ENCODE results near the gene ITPR2. TPM values are rescaled to one million over a fixed set of nuclear protein-coding genes. Genes with fewer than 3 reads are reported as not detected.

The ITPR2 gene
- total RNA-seq, 2 donors from 2014 or later = 14.8 to 74.4 TPM

GRCh38 chr12:26299751-26300150 is 533.2 kb downstream of the ITPR2 start:
- Mint-ChIP-seq H3K36me3 (ENCODE audit: low read depth) (no peaks in the 10 kb centered on the region), H3K27ac (no peak overlapping the region), H3K27me3 (ENCODE audit: insufficient read depth) (no peaks in the 10 kb centered on the region), H3K4me1 (peaks cover 10% of the 10 kb centered on the region), H3K4me3 (no peak overlapping the region), H3K9me3 (no peaks in the 10 kb centered on the region)
- WGBS, 2 experiments (ENCODE audit: insufficient coverage in 1 of 2, insufficient read length in 1 of 2) = 86 to 90% methylated on average over 1 of the region's 1 CpG
- no peaks in the 10 kb centered on the region for H3K4me1 ChIP-seq (ENCODE audit: control insufficient read depth, insufficient read depth, low read length)
- H3K9me3 ChIP-seq (ENCODE audit: control insufficient read depth, low read length) = no peaks in the 10 kb centered on the region
- no peak overlapping the region for H3K4me3 ChIP-seq (ENCODE audit: low read length)
- DNase-seq = no peak
- TF ChIP-seq, protein P1, sequence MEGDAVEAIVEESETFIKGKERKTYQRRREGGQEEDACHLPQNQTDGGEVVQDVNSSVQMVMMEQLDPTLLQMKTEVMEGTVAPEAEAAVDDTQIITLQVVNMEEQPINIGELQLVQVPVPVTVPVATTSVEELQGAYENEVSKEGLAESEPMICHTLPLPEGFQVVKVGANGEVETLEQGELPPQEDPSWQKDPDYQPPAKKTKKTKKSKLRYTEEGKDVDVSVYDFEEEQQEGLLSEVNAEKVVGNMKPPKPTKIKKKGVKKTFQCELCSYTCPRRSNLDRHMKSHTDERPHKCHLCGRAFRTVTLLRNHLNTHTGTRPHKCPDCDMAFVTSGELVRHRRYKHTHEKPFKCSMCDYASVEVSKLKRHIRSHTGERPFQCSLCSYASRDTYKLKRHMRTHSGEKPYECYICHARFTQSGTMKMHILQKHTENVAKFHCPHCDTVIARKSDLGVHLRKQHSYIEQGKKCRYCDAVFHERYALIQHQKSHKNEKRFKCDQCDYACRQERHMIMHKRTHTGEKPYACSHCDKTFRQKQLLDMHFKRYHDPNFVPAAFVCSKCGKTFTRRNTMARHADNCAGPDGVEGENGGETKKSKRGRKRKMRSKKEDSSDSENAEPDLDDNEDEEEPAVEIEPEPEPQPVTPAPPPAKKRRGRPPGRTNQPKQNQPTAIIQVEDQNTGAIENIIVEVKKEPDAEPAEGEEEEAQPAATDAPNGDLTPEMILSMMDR (conservative IDR thresholded peaks at IDR 0.05) = no peak
- no peaks in the 10 kb centered on the region for H3K27me3 ChIP-seq (ENCODE audit: control insufficient read depth, insufficient read depth, low read length, poor library complexity, severe bottlenecking)
- H3K27ac ChIP-seq (ENCODE audit: low read depth, low read length) = no peak overlapping the region
- no peaks in the 10 kb centered on the region for H3K36me3 ChIP-seq (ENCODE audit: control insufficient read depth, insufficient read depth, low read length)
- no peak overlapping the region for H3K9ac ChIP-seq (ENCODE audit: extremely low read depth, low read length, poor library complexity, severe bottlenecking)

- Mint-ChIP-seq H3K4me1 (peaks cover 10% of the 10 kb centered on the region), H3K4me3 (no peak overlapping the region), H3K27me3 (ENCODE audit: insufficient read depth) (no peaks in the 10 kb centered on the region), H3K9me3 (no peaks in the 10 kb centered on the region), H3K36me3 (ENCODE audit: low read depth) (no peaks in the 10 kb centered on the region), H3K27ac (no peak overlapping the region)
- Histone ChIP-seq H3K27me3 (ENCODE audit: control insufficient read depth, insufficient read depth, low read length, poor library complexity, severe bottlenecking) (no peaks in the 10 kb centered on the region), H3K9me3 (ENCODE audit: control insufficient read depth, low read length) (no peaks in the 10 kb centered on the region), H3K9ac (ENCODE audit: extremely low read depth, low read length, poor library complexity, severe bottlenecking) (no peak overlapping the region), H3K4me1 (ENCODE audit: control insufficient read depth, insufficient read depth, low read length) (no peaks in the 10 kb centered on the region), H3K27ac (ENCODE audit: low read depth, low read length) (no peak overlapping the region), H3K36me3 (ENCODE audit: control insufficient read depth, insufficient read depth, low read length) (no peaks in the 10 kb centered on the region), H3K4me3 (ENCODE audit: low read length) (no peak overlapping the region)
- TF ChIP-seq, protein P1 (conservative IDR thresholded peaks at IDR 0.05) = peak; percentile 53
- no peak for DNase-seq
- 89 to 94% methylated on average over 4 to 6 of the region's 6 CpGs for WGBS, 2 experiments (ENCODE audit: insufficient coverage in 1 of 2, insufficient read length in 1 of 2)
Measured at GRCh38 chr12:26298785-26299621, 534.0 kb downstream of the ITPR2 start.

GRCh38 chr12:26297396-26298070 is 535.5 kb downstream of the ITPR2 start:
- H3K4me1 Mint-ChIP-seq = peaks cover 10% of the 10 kb centered on the region

More at GRCh38 chr12:26297396-26298070, 535.5 kb downstream of the ITPR2 start:
- Mint-ChIP-seq H3K9me3 (no peaks in the 10 kb centered on the region), H3K27me3 (ENCODE audit: insufficient read depth) (no peaks in the 10 kb centered on the region), H3K4me3 (no peak overlapping the region), H3K27ac (no peak overlapping the region), H3K36me3 (ENCODE audit: low read depth) (no peaks in the 10 kb centered on the region)
- DNase-seq = no peak
- H3K27me3 ChIP-seq (ENCODE audit: control insufficient read depth, insufficient read depth, low read length, poor library complexity, severe bottlenecking) = no peaks in the 10 kb centered on the region
- no peaks in the 10 kb centered on the region for H3K36me3 ChIP-seq (ENCODE audit: control insufficient read depth, insufficient read depth, low read length)
- H3K4me3 ChIP-seq (ENCODE audit: low read length) = no peak overlapping the region
- TF ChIP-seq, protein P1 (conservative IDR thresholded peaks at IDR 0.05) = no peak
- no peaks in the 10 kb centered on the region for H3K9me3 ChIP-seq (ENCODE audit: control insufficient read depth, low read length)
- 80 to 89% methylated on average over 6 to 8 of the region's 8 CpGs for WGBS, 2 experiments (ENCODE audit: insufficient coverage in 1 of 2, insufficient read length in 1 of 2)
- no peaks in the 10 kb centered on the region for H3K4me1 ChIP-seq (ENCODE audit: control insufficient read depth, insufficient read depth, low read length)
- no peak overlapping the region for H3K27ac ChIP-seq (ENCODE audit: low read depth, low read length)
- no peak overlapping the region for H3K9ac ChIP-seq (ENCODE audit: extremely low read depth, low read length, poor library complexity, severe bottlenecking)

All from endodermal cell (in vitro differentiated cells).